ENCODE results near the gene PGGT1B. TPM values are rescaled to one million over a fixed set of nuclear protein-coding genes. Genes with fewer than 3 reads are reported as not detected.

Gene PGGT1B
- total RNA-seq, 1 experiment from 2014 or later: 14.4 TPM

- DNase-seq (no peak), ATAC-seq (peak; percentile 39)
- POLR2A ChIA-PET (ENCODE audit: unreplicated experiment): no interaction called here
- H3K4me3 ChIP-seq (ENCODE audit: low read length): peak overlapping the region; percentile 92
- H3K4me2 ChIP-seq (ENCODE audit: low read length): peak overlapping the region; percentile 94
- CTCF ChIA-PET: no interaction called here
- H3K27me3 ChIP-seq (ENCODE audit: low read length): no peaks in the 10 kb centered on the region
- TSS peak; percentile 36 for BruUV-seq (replicated peaks)
- no peak overlapping the region for H3K27ac ChIP-seq (ENCODE audit: low read length)
- TF ChIP-seq EZH2phosphoT487 (IDR thresholded peaks at IDR 0.05; ENCODE audit: borderline replicate concordance, low read length): no peak
- no peak for TF ChIP-seq EZH2 (IDR thresholded peaks at IDR 0.05; ENCODE audit: low read length, unreplicated experiment)
- TF ChIP-seq CTCF (conservative IDR thresholded peaks at IDR 0.05; ENCODE audit: low read depth, low read length): no peak
- H3K79me2 ChIP-seq (ENCODE audit: low read length): peaks cover 34% of the 10 kb centered on the region
- H3K4me1 ChIP-seq (ENCODE audit: insufficient read depth, low read length): peaks cover 5% of the 10 kb centered on the region; the same call in 1 of the 2 replicates
- H2AFZ ChIP-seq (ENCODE audit: low read length): peak overlapping the region; percentile 94
- H3K9me2 ChIP-seq (replicated peaks; ENCODE audit: low read length): no peaks in the 10 kb centered on the region
- peak overlapping the region; percentile 71 for H3K9ac ChIP-seq (ENCODE audit: low read length)
- H3F3A ChIP-seq (ENCODE audit: low read length, unreplicated experiment): no peaks in the 10 kb centered on the region
- H3K36me3 ChIP-seq (ENCODE audit: low read depth, low read length): peaks cover 5% of the 10 kb centered on the region; the same call in 1 of the 2 replicates
- no peaks in the 10 kb centered on the region for H4K20me1 ChIP-seq (ENCODE audit: low read length)
- no peaks in the 10 kb centered on the region for H3K9me3 ChIP-seq (ENCODE audit: low read length)
- intact Hi-C loops (cut with micrococcal nuclease): no loop called here
These were observed 33.1 kb upstream of the PGGT1B start for GRCh38 chr5:115295777-115296123.

GRCh38 chr5:115291397-115291796 lies 28.7 kb upstream of the PGGT1B start:
- H3K36me3 ChIP-seq (ENCODE audit: low read depth, low read length): peaks cover 5% of the 10 kb centered on the region; the same call in 1 of the 2 replicates
- H3K27me3 ChIP-seq (ENCODE audit: low read length): no peaks in the 10 kb centered on the region
- H3K27ac ChIP-seq (ENCODE audit: low read length): no peak overlapping the region
- H3K4me2 ChIP-seq (ENCODE audit: low read length): no peak overlapping the region
- ATAC-seq (no peak), DNase-seq (no peak)
- no peaks in the 10 kb centered on the region for H4K20me1 ChIP-seq (ENCODE audit: low read length)
- H3K9me2 ChIP-seq (replicated peaks; ENCODE audit: low read length): no peaks in the 10 kb centered on the region
- H2AFZ ChIP-seq (ENCODE audit: low read length): no peak overlapping the region
- H3K4me1 ChIP-seq (ENCODE audit: insufficient read depth, low read length): peaks cover 5% of the 10 kb centered on the region; the same call in 1 of the 2 replicates
- no peaks in the 10 kb centered on the region for H3F3A ChIP-seq (ENCODE audit: low read length, unreplicated experiment)
- no peak for TF ChIP-seq EZH2phosphoT487 (IDR thresholded peaks at IDR 0.05; ENCODE audit: borderline replicate concordance, low read length)
- TF ChIP-seq EZH2 (IDR thresholded peaks at IDR 0.05; ENCODE audit: low read length, unreplicated experiment): no peak
- TF ChIP-seq CTCF (conservative IDR thresholded peaks at IDR 0.05; ENCODE audit: low read depth, low read length): no peak
- intact Hi-C loops (cut with micrococcal nuclease): no loop called here
- H3K9ac ChIP-seq (ENCODE audit: low read length): no peak overlapping the region
- POLR2A ChIA-PET (ENCODE audit: unreplicated experiment): interaction anchor here (0.7 kb wide), 1 partner anchor 193 kb away, joined by 3 read pairs; no protein-coding TSS in a partner anchor
- H3K9me3 ChIP-seq (ENCODE audit: low read length): no peaks in the 10 kb centered on the region
- no peak overlapping the region for H3K4me3 ChIP-seq (ENCODE audit: low read length)
- H3K79me2 ChIP-seq (ENCODE audit: low read length): peaks cover 34% of the 10 kb centered on the region
- no TSS peak for BruUV-seq (replicated peaks)
- CTCF ChIA-PET: no interaction called here

GRCh38 chr5:115289104-115289503 lies 26.4 kb upstream of the PGGT1B start:
- no peak overlapping the region for H3K4me2 ChIP-seq (ENCODE audit: low read length)
- intact Hi-C loops (cut with micrococcal nuclease): no loop called here
- CTCF ChIA-PET: no interaction called here
- TF ChIP-seq EZH2phosphoT487 (IDR thresholded peaks at IDR 0.05; ENCODE audit: borderline replicate concordance, low read length) (no peak), CTCF (conservative IDR thresholded peaks at IDR 0.05; ENCODE audit: low read depth, low read length) (no peak), EZH2 (IDR thresholded peaks at IDR 0.05; ENCODE audit: low read length, unreplicated experiment) (no peak)
- no peaks in the 10 kb centered on the region for H4K20me1 ChIP-seq (ENCODE audit: low read length)
- H3K27me3 ChIP-seq (ENCODE audit: low read length): no peaks in the 10 kb centered on the region
- ATAC-seq: no peak
- POLR2A ChIA-PET (ENCODE audit: unreplicated experiment): no interaction called here
- peaks cover 15% of the 10 kb centered on the region for H3K79me2 ChIP-seq (ENCODE audit: low read length)
- H2AFZ ChIP-seq (ENCODE audit: low read length): no peak overlapping the region
- H3K36me3 ChIP-seq (ENCODE audit: low read depth, low read length): peaks cover 5% of the 10 kb centered on the region; the same call in 1 of the 2 replicates
- H3K9ac ChIP-seq (ENCODE audit: low read length): no peak overlapping the region
- BruUV-seq (replicated peaks): no TSS peak
- H3F3A ChIP-seq (ENCODE audit: low read length, unreplicated experiment): no peaks in the 10 kb centered on the region
- H3K4me3 ChIP-seq (ENCODE audit: low read length): no peak overlapping the region
- no peak for DNase-seq
- H3K9me3 ChIP-seq (ENCODE audit: low read length): no peaks in the 10 kb centered on the region
- no peaks in the 10 kb centered on the region for H3K4me1 ChIP-seq (ENCODE audit: insufficient read depth, low read length)
- no peak overlapping the region for H3K27ac ChIP-seq (ENCODE audit: low read length)
- no peaks in the 10 kb centered on the region for H3K9me2 ChIP-seq (replicated peaks; ENCODE audit: low read length)

All from PC-3 (cell line).